Activated CD8-positive, alpha-beta memory T cell treated with anti-CD3 and anti-CD28 coated beads, Interleukin-2, amount 50 U/mL, for 48 hours (primary cell): ENCODE results near the gene PRPSAP1.

Source experiments
- DNase-seq: peaks from one replicate; pipeline ENCODE4 v3.0.0-alpha.2; 2020

PRPSAP1 gene

DNA sequence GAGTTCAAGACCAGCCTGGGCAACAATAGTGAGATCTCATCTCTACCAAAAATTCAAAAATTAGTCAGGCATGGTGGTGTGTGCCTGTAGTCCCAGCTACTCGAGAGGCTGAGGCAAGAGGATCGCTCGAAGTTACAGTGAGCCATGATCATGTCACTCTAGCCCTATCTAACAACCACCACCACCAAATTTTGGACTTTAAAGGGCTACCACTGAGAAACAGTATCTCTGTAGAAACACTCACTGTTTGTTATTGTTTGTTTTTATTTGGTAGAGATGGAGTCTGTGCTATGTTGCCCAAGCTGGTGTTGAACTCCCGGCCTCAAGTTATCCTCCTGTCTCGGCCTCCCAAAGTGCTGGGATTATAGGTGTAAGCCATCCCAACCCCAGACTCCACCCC lies 89.8 kb downstream of the PRPSAP1 start:
- DNase-seq: no peak

GRCh38 chr17:76262732-76263344 lies 90.9 kb downstream of the PRPSAP1 start:
- peak; percentile 65 for DNase-seq

DNA sequence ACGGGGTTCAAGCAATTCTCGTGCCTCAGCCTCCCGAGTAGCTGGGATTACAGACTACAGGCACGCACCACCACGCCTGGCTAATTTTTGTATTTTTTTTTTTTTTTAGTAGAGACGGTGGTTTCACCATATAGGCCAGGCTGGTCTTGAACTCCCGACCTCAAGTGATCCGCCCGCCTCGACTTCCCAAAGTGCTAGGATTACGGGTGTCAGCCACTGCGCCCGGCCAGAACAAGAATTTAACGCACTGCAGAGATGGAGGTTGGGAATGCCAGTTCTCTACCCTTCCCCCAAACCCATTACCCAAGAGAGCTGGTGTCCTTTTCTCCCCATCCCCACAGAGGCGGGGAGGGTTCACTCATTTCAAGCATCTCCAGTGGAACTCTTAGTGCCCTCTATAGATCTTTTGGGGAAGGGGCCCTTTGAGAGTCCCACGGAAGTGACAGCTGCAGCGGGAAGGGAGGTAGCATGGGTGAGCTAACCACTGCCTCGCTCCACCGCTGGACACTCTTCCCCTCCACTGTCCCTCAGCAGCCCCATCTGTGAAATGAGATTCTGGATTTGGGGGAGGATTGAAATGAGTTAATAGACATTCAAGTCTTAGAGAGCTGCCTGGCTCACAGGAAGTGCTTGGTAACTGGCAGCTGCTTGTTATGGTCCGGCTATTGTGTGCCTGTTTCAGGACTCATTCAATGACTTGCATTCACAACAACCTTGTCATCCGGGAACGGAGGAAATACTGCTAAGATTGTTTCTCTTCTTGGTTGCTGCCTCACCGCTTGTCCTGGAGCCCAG lies 92.1 kb downstream of the PRPSAP1 start:
- no peak for DNase-seq

GRCh38 chr17:76260669-76261068 lies 93.0 kb downstream of the PRPSAP1 start:
- no peak for DNase-seq

GRCh38 chr17:76260220-76260619 lies 93.5 kb downstream of the PRPSAP1 start:
- DNase-seq: no peak
